Left renal cortex interstitium (tissue), 4 donors: Measurements from ENCODE around the gene COL23A1. TPM values are rescaled to one million over a fixed set of nuclear protein-coding genes. Genes with fewer than 3 reads are reported as not detected.

Experiments
- DNase-seq, 4 donors: peaks; one replicate each; pipeline ENCODE4 v3.0.0-alpha.2; 2013; ENCODE audit warnings: low read depth in 4 of 4, low spot score in 2 of 4, missing footprints in 1 of 4
- polyA plus RNA-seq, 4 donors: library from polyadenylated mRNA; unstranded; fragments of 120-200 nt; gene quantifications; one replicate each; pipeline ENCODE4 v1.2.1, GENCODE V29; 2013; ENCODE audit not compliant: insufficient read length in 4 of 4

Gene COL23A1
- polyA plus RNA-seq, 4 donors = 4.4 to 8.8 (median 8.3) TPM

GRCh38 chr5:178429491-178430185, 160.6 kb downstream of the COL23A1 start:
- no peak for DNase-seq

- no peak for DNase-seq
These were observed 161.1 kb downstream of the COL23A1 start for GRCh38 chr5:178429156-178429468.

- DNase-seq = no peak
These were observed 161.6 kb downstream of the COL23A1 start for GRCh38 chr5:178428341-178429155.

- DNase-seq = no peak
These were observed 162.5 kb downstream of the COL23A1 start for GRCh38 chr5:178427576-178428197.

GRCh38 chr5:178426326-178427130, 163.7 kb downstream of the COL23A1 start:
- no peak for DNase-seq

- DNase-seq = no peak
These were observed 164.5 kb downstream of the COL23A1 start for GRCh38 chr5:178425621-178426068.

- no peak for DNase-seq
These were observed 165.4 kb downstream of the COL23A1 start for GRCh38 chr5:178424810-178425177.

GRCh38 chr5:178423901-178424809, 166.0 kb downstream of the COL23A1 start:
- DNase-seq = no peak

- DNase-seq = no peak
These were observed 166.8 kb downstream of the COL23A1 start for GRCh38 chr5:178423431-178423830.

- no peak for DNase-seq
These were observed 167.8 kb downstream of the COL23A1 start for GRCh38 chr5:178422400-178422775.

- no peak for DNase-seq
These were observed 168.3 kb downstream of the COL23A1 start for GRCh38 chr5:178421699-178422399.

GRCh38 chr5:178421128-178421527, 169.1 kb downstream of the COL23A1 start:
- DNase-seq = no peak

GRCh38 chr5:178420354-178420781, 169.8 kb downstream of the COL23A1 start:
- DNase-seq = no peak

GRCh38 chr5:178419651-178420050, 170.5 kb downstream of the COL23A1 start:
- DNase-seq = no peak

- DNase-seq = no peak
These were observed 171.0 kb downstream of the COL23A1 start for GRCh38 chr5:178419196-178419595.

- no peak for DNase-seq
These were observed 171.7 kb downstream of the COL23A1 start for GRCh38 chr5:178418471-178419010.

- DNase-seq = no peak
These were observed 172.2 kb downstream of the COL23A1 start for GRCh38 chr5:178418031-178418430.

GRCh38 chr5:178417391-178417811, 172.8 kb downstream of the COL23A1 start:
- DNase-seq = no peak

- DNase-seq = no peak
These were observed 173.3 kb downstream of the COL23A1 start for GRCh38 chr5:178416919-178417318.
